Umbilical cord (tissue), 2 donors: Measurements from ENCODE around the gene SLAMF8. TPM values are rescaled to one million over a fixed set of nuclear protein-coding genes. Genes with fewer than 3 reads are reported as not detected.

Experiments used
- DNase-seq: peaks from one replicate; pipeline ENCODE4 v3.0.0-alpha.2; 2015; ENCODE audit warnings: low spot score
- total RNA-seq: library from RNA; depleted of rRNA; stranded (reverse); fragments of >200 nt; gene quantifications from one replicate; pipeline ENCODE4 v1.2.3, GENCODE V29; 2014; ENCODE audit warnings: low replicate concordance; ENCODE audit not compliant: insufficient read depth

SLAMF8 gene
- total RNA-seq, 1 donor from 2014 or later, result 4.3 TPM

DNA sequence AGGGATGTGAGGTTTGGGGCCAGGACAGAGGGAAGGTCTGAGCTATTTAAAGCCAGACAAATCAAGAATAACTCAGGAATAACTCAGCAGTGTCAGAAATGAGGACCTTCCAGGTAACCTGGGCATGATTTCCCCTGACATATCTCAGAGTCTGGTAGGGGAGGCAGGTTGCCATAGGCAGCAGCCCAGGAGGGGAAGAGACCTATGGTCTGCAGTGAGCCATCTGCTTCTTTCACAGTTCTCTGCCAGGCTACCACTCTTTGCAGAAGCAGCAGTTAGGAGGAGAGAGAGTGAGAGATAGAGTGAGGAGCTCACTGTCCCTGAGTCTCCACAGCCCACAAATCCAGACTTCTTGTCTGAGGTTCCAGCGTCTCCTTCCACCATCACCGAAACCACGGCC is 42.1 kb downstream of the SLAMF8 start:
- no peak for DNase-seq

DNA sequence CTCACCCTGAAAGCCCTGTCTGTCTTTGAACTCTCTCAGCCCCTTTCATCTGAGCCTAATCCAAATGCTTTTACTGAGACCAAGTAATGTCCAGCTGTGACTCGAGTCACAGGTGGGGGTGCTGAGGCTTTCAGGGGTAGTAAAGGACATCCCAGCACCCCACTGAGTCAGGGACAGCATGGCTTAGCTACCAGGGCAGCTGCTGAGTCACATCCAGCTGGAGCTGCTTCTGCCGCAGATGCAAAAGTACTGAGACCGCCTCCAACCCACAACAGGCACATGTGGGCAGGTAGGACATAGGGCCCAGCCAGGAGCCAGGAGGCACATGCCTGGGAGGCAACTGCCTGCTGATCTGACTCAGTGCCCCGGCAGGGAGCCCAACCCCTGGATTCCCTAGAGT is 42.5 kb downstream of the SLAMF8 start:
- DNase-seq, result no peak

DNA sequence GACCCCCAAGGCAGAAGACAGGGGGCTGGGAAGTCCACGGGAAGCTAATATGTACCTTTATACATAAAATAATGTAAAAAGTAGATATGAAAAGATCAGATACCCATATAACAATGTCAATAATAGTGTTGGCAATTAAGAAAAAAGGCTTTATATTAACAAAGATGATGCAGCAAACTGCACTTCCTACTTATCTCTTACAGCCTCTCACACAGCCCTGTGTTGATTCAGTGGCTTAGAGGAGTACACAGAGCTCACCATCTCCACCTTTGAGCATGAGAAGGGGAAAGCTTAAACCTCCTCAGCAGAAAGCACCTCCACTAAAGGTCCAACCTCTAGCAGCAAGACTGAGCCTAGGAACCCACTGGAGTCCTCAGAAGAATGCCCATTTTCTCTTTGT is 42.9 kb downstream of the SLAMF8 start:
- DNase-seq, result no peak

DNA sequence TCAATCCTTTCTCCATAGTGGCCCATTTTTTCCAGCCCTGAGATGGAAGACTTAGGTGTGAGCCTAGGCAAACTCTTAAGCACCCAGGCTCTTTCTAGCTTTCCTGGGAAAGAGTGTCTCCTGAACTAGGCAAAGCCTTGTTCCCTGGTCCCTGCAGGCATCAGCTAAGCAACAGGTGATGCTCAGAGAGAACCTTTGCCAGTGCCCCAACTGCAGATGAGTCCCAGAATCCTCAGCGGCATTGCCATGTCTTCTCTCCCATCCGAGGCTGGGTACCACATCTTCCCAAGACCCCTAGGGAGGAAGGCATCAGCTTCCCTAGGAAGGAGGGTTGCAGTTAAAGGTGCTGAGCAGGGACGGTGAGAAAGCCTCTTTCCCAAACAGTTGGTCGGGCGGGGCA is 44.0 kb downstream of the SLAMF8 start:
- no peak for DNase-seq

DNA sequence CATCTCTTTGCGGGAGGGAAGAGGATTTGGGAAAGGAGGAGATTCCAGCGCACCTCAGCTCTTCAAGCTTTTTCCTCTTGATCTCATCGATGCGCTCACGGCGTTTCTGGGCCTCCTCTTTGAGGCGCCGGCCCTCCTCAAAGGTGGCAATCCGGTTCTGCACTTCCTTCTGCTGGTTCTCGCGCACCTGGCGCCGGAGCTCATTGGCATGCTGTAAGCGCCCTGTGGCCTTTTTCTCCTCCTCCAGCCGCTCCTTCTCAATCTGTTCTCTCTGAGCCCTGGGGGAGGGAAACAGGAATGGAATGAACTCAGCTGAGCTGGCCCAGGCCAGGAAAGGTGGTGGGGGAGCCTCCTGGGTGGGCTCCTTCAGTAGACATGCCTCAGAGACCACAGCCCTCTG is 46.2 kb downstream of the SLAMF8 start:
- no peak for DNase-seq

DNA sequence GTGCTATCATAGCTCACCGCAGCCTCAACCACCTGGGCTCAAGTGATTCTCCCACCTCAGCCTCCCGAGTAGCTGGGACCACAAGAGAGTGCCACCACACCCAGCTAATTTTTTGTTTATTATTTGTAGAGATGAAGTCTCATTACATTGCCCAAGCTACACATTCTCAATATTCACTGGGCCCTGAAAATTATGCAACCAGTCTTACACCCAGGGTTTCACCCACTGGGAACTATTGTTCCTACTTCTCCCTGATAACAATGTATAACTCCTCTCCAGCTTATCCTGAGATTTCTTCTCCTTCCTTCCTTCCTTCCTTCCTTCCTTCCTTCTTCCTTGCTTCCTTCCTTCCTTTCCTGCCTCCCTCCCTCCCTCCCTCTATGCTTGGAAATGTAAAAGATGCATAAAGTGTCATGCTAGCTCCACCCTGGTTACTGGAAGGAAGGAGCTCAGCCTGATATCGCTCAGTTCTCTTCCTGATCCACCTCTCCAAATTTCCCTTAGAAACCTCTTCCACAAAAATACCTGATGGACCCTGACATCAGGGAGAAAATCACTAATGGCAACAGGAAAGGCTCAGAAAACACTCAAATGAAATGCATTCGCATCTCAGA is 47.0 kb downstream of the SLAMF8 start:
- no peak for DNase-seq

DNA sequence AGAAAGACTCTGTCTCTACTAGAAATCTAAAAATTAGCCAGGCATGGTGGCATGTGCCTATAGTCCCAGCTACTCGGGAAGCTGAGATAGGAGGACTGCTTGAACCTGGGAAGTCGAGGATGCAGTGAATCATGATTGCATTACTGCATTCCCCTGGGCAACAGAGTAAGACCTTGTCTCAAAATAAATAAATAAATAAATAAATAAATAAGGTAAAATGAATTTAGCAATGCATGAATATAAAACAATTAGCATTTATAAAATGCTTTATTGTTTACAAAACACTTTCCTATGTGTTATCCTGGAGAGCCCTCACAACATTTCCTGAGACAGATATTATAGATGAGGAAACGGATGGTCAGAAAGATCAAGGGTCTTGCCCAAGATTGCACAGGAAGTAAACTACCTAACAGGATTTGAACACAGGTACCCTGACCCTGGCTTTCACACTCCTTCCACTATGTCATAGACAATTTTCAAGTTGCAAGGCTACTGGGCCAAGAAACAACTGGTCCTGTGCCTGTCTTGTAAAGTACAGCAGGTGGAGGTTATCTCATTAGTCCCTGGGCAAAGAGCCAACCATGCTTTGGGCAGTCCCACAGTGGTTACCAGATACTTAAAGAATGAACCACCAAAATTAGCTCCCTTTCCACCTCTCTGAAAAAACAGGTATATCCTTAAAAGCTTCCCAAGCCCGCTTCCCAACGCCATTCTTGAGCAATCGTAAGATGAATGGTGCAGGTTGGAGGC is 51.2 kb downstream of the SLAMF8 start:
- no peak for DNase-seq

DNA sequence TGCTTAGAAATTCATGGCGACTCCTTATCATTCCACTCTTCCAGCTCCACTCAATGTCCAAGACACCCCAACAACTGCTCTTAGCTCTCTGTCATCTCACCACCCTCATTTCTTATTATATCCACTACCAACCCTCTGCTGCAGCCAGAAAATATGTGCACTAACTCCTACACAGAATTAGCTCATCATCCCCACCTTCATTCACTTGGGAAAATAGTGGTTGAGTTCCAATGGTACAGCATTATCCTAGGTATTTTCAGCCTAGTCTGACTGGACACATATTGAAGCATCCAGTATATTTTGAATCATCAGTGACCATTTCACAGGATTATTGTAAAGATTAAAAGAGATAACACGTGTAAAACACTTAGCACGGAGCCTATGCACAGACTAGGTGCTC is 52.5 kb downstream of the SLAMF8 start:
- no peak for DNase-seq

DNA sequence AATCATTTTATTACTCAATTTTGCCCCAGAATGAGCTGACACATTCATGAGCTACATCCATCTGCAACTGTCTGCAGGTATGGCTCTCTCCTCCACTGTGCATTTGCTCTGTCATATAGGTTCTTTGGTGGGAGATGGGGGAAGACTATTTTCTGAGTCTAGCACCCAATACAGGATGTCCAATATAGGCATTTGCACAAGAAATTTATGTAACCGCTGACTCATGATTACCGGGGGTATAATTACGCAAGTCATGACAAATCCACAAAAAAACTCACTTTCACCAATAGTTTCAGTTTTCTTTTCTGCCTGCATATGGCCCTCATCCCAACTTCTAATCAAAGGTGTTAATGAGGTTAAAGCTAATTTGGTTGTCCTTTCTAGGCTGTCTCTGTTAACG is 53.3 kb downstream of the SLAMF8 start:
- DNase-seq, result no peak

DNA sequence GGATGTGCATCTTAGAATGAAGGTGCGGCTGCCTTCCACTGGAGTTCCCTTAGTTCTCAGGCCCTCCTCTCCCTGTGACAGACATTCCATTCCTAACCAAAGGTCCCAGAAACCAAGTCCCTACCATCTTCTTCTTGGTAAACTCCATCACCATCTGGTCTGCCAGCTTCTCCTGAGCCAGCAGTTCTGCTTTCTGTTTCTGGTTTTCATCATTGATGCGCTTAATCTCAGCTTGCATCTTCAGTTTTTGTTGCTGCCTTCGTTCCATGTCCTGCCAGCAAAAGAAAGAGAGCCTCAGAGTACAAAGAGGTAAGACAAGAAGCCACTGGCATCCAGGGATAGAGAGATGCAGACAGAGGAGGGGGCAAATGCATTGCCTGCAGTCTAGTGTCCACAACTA is 53.8 kb downstream of the SLAMF8 start:
- no peak for DNase-seq

DNA sequence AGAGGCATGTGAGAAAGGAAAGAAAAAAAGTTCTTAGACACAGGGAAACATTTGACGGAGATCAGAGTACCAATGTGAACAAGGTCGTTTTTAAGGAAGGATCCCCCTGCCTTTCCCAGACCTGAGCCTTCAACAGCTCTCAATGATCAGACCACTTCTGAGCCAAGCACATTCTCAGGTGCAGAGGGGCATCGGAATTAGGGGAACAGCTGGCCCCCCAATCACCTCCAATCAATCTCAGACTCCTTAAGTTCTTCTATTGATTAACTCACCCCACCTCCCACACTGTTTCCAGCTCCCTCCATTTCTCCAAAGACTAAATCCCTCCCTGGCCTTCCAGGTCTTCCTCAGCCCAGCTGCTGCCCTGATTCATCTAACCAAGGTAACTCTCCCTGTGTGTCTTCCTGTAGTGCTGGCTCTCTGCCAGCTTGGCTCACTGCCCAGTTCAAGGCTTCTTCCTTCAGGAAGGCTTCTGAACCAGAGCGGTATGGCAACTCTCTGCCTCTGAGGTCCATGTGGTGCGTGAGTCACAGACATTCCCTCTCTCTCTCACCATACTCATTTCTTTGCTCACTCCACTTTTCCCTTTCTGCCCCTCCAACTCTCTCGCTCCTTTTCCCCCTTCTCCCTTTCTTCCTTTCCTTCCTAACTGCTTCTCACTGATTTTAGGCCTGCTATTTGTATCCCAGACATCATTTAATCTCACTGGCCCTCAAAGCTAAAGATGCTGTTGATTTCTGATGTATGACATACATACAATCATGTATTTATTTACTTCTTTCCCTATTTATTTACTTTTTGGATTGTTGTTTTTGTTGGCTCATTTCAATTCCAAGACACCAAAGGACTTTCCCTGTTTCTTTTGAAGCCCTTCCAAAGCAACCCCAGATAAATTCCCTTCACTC is 55.2 kb downstream of the SLAMF8 start:
- peak; percentile 77 for DNase-seq

DNA sequence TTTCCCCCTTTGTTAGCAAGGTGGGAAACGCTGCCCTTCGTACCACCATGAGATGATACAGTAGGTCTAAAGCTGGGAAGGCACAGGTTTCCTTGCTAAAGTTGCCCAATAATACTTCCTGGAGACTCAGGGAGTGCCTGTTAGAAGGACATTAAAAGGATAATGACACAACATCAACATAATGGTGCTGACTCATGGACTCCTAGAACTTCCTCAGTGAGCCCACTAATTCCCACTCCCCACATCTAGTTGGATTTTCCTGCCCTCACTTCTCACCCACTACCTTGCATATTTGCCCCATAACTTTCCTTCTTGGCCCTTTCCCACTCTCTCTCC is 55.8 kb downstream of the SLAMF8 start:
- no peak for DNase-seq

DNA sequence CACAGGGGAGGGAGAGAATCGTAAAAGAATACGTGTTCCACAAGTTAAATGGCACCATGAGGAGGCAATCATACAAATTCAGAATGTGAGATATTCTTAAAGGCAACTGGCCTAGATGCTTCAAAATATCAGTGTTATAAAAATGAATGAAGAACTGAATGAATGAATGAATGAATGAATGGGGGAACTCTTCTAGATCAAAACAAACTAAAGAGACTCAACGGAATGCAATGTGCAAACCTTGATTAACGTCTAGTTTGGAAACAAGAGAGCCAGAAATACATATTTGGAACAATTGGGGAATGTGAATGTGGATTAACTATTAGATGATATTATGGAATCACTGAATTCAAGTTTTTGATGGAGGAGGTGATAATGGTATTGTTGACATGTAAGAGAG is 56.5 kb downstream of the SLAMF8 start:
- DNase-seq, result no peak

DNA sequence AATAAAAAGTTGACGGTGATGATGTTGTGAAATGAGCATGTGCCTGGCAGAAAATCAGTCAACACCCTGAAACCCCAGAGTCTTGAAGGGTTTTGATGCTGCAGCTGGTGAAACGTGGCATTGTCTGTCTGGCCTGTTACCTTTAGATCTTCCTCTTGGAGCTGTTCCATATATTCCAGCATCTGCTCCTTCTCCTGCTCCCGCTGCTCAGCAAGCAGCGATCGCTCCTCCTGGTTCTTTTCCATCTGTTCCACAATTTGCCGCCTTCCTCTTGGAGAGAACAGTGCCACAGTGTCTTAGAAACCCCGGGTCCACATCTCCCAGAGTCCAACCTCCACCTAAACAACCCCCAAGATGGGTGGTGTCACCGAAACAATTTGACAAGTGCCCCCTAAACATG is 57.6 kb downstream of the SLAMF8 start:
- DNase-seq, result no peak

Other genes with a start within 250 kb of the SLAMF8 start
- gene APCS, start 239.0 kb upstream of the SLAMF8 start, total RNA-seq, result 3.9 TPM
- gene CRP, start 112.3 kb upstream of the SLAMF8 start, total RNA-seq, result 0.48 TPM
- gene DUSP23, start 45.9 kb upstream of the SLAMF8 start, total RNA-seq, result 20.2 TPM
- 14.7 TPM for gene FCRL6, start 24.5 kb upstream of the SLAMF8 start, total RNA-seq
- not detected for gene VSIG8, start 35.8 kb downstream of the SLAMF8 start, total RNA-seq
- gene CFAP45, start 73.3 kb downstream of the SLAMF8 start, total RNA-seq, result 13.2 TPM
- gene TAGLN2, start 98.6 kb downstream of the SLAMF8 start, total RNA-seq, result 60.7 TPM
- 3.4 TPM for gene IGSF9, start 118.7 kb downstream of the SLAMF8 start, total RNA-seq
- 1.9 TPM for gene SLAMF9, start 127.4 kb downstream of the SLAMF8 start, total RNA-seq
- 7.9 TPM for gene PIGM, start 205.1 kb downstream of the SLAMF8 start, total RNA-seq
- 4.6 TPM for gene KCNJ10, start 243.3 kb downstream of the SLAMF8 start, total RNA-seq